ENCODE results near the gene KIR3DL2.
"Not testable (repeated sequence)": the region's sequence is repeated elsewhere in the genome, so short reads cannot be mapped to it uniquely, and the experiment has no call there.

The KIR3DL2 gene

GRCh38 chr19:54871696-54872095, 21.5 kb downstream of the KIR3DL2 start:
- DNase-seq (ENCODE audit: low read depth) = no peak

DNA sequence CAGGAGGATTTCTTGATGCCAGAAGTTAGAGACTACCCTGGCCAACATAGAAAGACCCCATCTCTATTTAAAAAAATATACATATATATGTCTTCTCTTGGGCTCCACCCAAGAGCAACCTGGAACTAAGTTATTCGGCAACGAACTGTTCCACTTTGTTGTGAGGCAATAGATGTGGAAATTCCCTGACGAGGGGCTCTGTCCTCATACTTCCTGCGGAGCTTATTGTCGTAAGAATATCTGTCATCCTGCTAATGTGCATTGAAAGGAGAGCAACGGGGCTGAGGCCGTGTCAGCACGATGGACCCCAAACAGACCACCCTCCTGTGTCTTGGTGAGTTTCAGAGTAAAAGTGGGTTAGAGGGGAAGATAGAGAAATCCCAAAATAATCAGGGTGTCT, 23.7 kb downstream of the KIR3DL2 start, which contains the start of gene FCAR:
TSS of gene FCAR (plus strand) at position 246 of the 400 bp plus-strand sequence. CDS start at position 301, 55 bp downstream.
- DNase-seq (ENCODE audit: low read depth) = no peak

DNA sequence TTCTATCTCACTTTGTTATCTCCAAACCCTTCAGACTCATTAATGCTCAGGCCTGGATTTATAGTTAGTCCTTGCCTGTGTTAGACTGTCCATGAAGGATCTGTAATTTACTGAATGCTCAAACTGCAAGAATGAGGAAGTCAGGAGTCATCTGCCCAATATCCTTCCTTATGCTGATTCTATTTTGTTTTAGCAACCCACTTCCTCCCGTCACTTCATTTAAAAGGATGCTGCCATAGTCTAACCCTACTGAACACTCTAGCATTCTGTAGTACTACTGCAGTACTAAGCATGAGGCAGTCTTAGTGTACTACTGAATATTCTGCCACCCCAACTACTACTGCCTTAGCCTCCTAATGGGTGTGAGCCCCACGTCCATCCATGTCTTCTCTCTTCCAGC, 25.3 kb downstream of the KIR3DL2 start:
- no peak for DNase-seq (ENCODE audit: low read depth)

DNA sequence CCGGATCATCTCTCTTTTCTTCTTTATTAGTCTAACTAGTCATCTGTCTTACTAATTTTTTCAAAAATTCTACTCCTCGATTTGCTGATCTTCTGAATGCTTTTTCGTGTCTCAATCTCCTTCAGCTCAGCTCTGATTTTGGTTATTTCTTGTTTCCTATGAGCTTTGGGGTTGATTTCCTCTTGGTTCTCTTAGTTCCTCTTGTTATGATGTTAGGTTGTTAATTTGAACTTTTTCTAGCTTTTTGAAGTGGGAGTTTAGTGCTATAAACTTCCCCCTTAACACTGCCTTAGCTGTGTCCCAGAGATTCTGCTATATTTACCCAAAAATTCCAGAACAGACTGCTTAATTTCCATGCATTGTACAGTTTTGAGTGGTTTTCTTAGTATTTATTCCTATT, 27.2 kb downstream of the KIR3DL2 start:
- no peak for DNase-seq (ENCODE audit: low read depth)

- no peak for DNase-seq (ENCODE audit: low read depth)
Measured at GRCh38 chr19:54881884-54882283, 31.6 kb downstream of the KIR3DL2 start.

DNA sequence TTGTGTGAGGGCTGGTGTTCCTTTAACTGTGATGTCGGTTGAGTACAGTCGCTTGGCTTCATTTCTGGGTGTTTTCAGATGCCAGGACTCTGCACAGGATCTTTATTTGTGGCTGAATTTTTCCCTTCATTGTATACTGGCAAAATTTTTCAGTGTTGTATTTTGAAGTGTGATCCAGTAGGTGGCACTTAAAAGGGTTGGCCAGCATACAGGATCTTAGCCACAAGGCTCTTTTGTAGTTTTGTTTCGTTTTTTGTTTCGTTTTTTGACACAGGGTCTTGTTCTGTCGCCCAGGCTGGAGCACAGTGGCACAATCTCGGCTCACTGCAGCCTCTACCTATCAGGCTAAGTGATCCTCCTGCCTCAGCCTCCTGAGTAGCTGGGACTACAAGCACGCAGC, 32.5 kb downstream of the KIR3DL2 start:
- no peak for DNase-seq (ENCODE audit: low read depth)

- DNase-seq (ENCODE audit: low read depth) = no peak
Measured at GRCh38 chr19:54883228-54883627, 33.0 kb downstream of the KIR3DL2 start.

GRCh38 chr19:54888239-54888638, 38.0 kb downstream of the KIR3DL2 start:
- DNase-seq (ENCODE audit: low read depth) = no peak

DNA sequence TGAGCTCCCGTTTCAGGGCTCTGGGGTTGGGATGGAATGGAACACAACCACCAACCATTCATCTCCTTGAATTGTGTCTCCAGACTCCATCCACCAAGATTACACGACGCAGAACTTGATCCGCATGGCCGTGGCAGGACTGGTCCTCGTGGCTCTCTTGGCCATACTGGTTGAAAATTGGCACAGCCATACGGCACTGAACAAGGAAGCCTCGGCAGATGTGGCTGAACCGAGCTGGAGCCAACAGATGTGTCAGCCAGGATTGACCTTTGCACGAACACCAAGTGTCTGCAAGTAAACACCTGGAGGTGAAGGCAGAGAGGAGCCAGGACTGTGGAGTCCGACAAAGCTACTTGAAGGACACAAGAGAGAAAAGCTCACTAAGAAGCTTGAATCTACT, 39.3 kb downstream of the KIR3DL2 start:
- no peak for DNase-seq (ENCODE audit: low read depth)

- DNase-seq (ENCODE audit: low read depth) = no peak
Measured at GRCh38 chr19:54893406-54893805, 43.2 kb downstream of the KIR3DL2 start.

DNA sequence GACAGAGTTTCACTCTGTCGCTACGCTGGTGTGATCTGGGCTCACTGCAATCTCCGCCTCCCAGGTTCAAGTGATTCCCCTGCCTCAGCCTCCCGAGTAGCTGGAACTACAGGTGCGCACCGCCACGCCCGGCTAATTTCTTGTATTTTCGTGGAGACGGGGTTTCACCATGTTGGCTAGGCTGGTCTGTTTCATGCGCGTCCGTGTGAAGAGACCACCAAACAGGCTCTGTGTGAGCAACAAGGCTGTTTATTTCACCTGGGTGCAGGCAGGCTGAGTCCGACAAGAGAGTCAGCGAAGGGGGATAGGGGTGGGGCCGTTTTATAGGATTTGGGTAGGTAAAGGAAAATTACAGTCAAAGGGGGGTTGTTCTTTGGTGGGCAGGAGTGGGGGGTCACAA, 43.9 kb downstream of the KIR3DL2 start:
- DNase-seq (ENCODE audit: low read depth) = not testable (repeated sequence)

GRCh38 chr19:54896036-54896435, 45.8 kb downstream of the KIR3DL2 start:
- no peak for DNase-seq (ENCODE audit: low read depth)

DNA sequence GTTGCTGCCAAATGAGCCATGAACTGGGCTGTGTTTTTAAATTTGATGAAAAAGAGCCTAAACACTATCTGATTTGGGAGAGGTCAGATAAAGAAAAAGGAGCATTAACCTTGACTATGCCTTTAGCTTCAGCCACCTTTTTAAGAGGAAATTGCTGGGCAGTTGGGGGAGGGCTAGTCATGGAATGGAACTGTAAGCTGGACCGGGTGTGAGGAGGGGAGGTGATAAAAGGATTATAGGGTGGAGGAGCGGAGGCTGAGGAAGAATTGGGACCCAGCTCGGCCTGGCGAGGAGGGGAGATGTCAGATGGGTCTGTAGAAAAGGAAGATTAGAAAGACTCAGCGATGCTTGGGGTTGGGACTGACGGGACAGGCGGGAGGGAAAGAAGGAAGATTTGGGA, 48.4 kb downstream of the KIR3DL2 start:
- not testable (repeated sequence) for DNase-seq (ENCODE audit: low read depth)

GRCh38 chr19:54899646-54900045, 49.4 kb downstream of the KIR3DL2 start:
- DNase-seq (ENCODE audit: low read depth) = not testable (repeated sequence)

GRCh38 chr19:54901153-54901552, 50.9 kb downstream of the KIR3DL2 start:
- DNase-seq (ENCODE audit: low read depth) = not testable (repeated sequence)

GRCh38 chr19:54902061-54902460, 51.8 kb downstream of the KIR3DL2 start:
- DNase-seq (ENCODE audit: low read depth) = no peak

DNA sequence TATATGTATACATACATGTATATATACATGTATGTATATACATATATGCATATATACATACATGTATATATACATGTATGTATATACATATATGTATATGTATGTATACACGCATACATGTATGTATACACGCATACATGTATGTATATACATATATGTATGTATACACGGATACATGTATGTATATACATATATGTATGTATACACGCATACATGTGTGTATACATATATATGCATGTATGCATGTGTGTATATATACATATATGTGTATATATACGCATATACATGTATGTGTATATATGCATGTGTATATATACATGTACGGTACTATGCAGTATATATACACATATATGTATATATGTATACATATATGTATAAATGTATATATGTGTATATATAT, 53.1 kb downstream of the KIR3DL2 start:
- no peak for DNase-seq (ENCODE audit: low read depth)

DNA sequence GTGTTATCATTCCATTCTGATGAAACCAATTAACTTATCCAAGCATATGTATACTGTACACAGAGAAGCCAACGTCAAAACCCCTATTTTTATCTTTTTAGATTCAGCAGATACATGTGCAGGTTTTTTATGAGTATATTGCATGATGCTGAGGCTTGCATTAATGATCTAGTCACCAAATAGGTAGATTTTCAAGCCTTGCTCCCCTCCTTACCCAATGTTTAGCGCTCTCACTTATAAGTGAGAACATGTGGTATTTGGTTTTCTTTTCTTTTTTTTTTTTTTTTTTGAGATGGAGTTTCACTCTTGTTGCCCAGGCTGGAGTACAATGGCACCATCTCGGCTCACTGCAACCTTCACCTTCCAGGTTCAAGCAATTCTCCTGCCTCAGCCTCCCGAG, 54.0 kb downstream of the KIR3DL2 start:
- DNase-seq (ENCODE audit: low read depth) = not testable (repeated sequence)

GRCh38 chr19:54905421-54905802, 55.2 kb downstream of the KIR3DL2 start:
- no peak for DNase-seq (ENCODE audit: low read depth)

- no peak for DNase-seq (ENCODE audit: low read depth)
Measured at GRCh38 chr19:54905803-54906511, 55.7 kb downstream of the KIR3DL2 start, which contains the start of gene NCR1. NCR1 (plus strand) TSS chr19:54906148; CDS start chr19:54906188, 40 bp downstream.

DNA sequence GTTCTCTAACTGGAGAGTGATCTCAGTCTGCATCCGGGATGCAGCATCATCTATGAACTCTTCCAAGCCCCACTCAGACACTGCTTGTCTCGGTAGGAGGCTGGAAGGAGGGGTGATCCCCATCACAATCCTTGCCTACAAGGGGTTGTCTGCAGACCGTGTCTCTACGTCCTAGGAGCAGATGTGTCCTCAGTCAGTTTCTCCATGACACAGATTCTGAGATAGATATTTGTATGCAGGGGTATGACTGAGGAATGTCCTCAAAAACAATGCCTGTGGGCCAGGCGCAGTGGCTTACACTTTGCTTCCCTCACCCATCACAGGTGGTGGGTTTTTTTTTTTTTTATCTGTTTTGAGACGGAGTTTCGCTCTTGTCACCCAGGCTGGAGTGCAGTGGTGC, 56.6 kb downstream of the KIR3DL2 start:
- no peak for DNase-seq (ENCODE audit: low read depth)

GRCh38 chr19:54907899-54908298, 57.7 kb downstream of the KIR3DL2 start:
- not testable (repeated sequence) for DNase-seq (ENCODE audit: low read depth)
